Caco-2 (cell line): ENCODE data around the gene TTPAL. TPM values are rescaled to one million over a fixed set of nuclear protein-coding genes. Genes with fewer than 3 reads are reported as not detected.

ENCODE experiments used
- BruUV-seq: library from RNA; stranded (reverse); fragments of 400-500 nt; replicated peaks from 2 replicates; lab custom pipeline; 2021; lab: Mats Ljungman, UMichigan
- CTCF ChIA-PET: fragments of 300-600 bp; sonication (Branson Sonifier 250); formaldehyde crosslinking; loops from one replicate; lab custom pipeline; 2022; ENCODE audit warnings: antibody characterized with exemption; lab: Charles Lee
- POLR2A ChIA-PET: fragments of 300-600 bp; sonication (Branson Sonifier 250); formaldehyde crosslinking; loops from one replicate; lab custom pipeline; 2022; ENCODE audit warnings: antibody characterized with exemption; lab: Charles Lee
- DNase-seq, 2 experiments: peaks; one replicate each; pipeline versions ENCODE4 v3.0.0 to v3.0.0-alpha.2; 2020 to 2022
- H3K27me3 ChIP-seq: replicated peaks from 2 replicates; pipeline ENCODE4 v1.6.0; 2011; ENCODE audit warnings: low read length; ENCODE audit not compliant: control insufficient read depth, insufficient read depth
- H3K36me3 ChIP-seq: 2 replicates; pipeline ENCODE4 v1.5.1; 2011; ENCODE audit warnings: low read length; ENCODE audit not compliant: control insufficient read depth, insufficient read depth
- H3K4me1 ChIP-seq: fragments of 250-450 bp; sonication (Bioruptor Pico); 2 replicates; pipeline ENCODE4 v1.5.1; 2020; ENCODE audit warnings: mild to moderate bottlenecking
- H3K4me3 ChIP-seq: 2 replicates; pipeline ENCODE4 v1.5.1; 2011; ENCODE audit warnings: low read depth, mild to moderate bottlenecking, control low read depth, low read length
- H3K9me3 ChIP-seq: fragments of 250-450 bp; sonication (Bioruptor Pico); 2 replicates; pipeline ENCODE4 v1.5.1; 2020; ENCODE audit warnings: mild to moderate bottlenecking, moderate library complexity
- H3K27ac Mint-ChIP-seq: one replicate; pipeline ENCODE4 v1.8.0; 2022; ENCODE audit warnings: mixed read lengths; ENCODE audit not compliant: unreplicated experiment
- H3K27me3 Mint-ChIP-seq: one replicate; pipeline ENCODE4 v1.8.0; 2022; ENCODE audit warnings: mixed read lengths; ENCODE audit not compliant: insufficient read depth, unreplicated experiment
- H3K36me3 Mint-ChIP-seq: one replicate; pipeline ENCODE4 v1.8.0; 2022; ENCODE audit warnings: mild to moderate bottlenecking, mixed read lengths; ENCODE audit not compliant: insufficient read depth, unreplicated experiment
- H3K4me1 Mint-ChIP-seq: one replicate; pipeline ENCODE4 v1.8.0; 2022; ENCODE audit warnings: low read depth, mixed read lengths; ENCODE audit not compliant: unreplicated experiment
- H3K4me3 Mint-ChIP-seq: one replicate; pipeline ENCODE4 v1.8.0; 2022; ENCODE audit warnings: mild to moderate bottlenecking, moderate library complexity, mixed read lengths; ENCODE audit not compliant: unreplicated experiment
- H3K9me3 Mint-ChIP-seq: one replicate; pipeline ENCODE4 v1.8.0; 2022; ENCODE audit warnings: mixed read lengths; ENCODE audit not compliant: unreplicated experiment
- CTCF ChIP-seq, 2 experiments: fragments of 200-600 bp in 1 of 2; IDR thresholded peaks; 1 replicate in 1 of 2; 2 replicates in 1 of 2; pipeline versions ENCODE4 v1.5.1 to v1.8.0; 2011 to 2022; ENCODE audit warnings: antibody characterized with exemption in 1 of 2, control low read depth in 1 of 2, inconsistent platforms in 1 of 2, low read depth in 1 of 2, low read length in 1 of 2, mild to moderate bottlenecking in 1 of 2, moderate library complexity in 1 of 2; ENCODE audit not compliant: insufficient read depth in 1 of 2, severe bottlenecking in 1 of 2, unreplicated experiment in 1 of 2
- intact Hi-C: fragments of 100-400 bp; cut with micrococcal nuclease; formaldehyde crosslinking; loops from one replicate; pipeline ENCODE4 v1.10.0; 2022; ENCODE audit not compliant: unreplicated experiment
- total RNA-seq: library from RNA; stranded (reverse); gene quantifications from 2 replicates; pipeline ENCODE4 v1.2.3, GENCODE V29; 2022

The TTPAL gene
- total RNA-seq, 1 experiment from 2014 or later: 54.6 TPM

GRCh38 chr20:44463466-44463865, 12.2 kb upstream of the TTPAL start:
- TF ChIP-seq CTCF (IDR thresholded peaks at IDR 0.05; ENCODE audit: insufficient read depth in 1 of 2, low read depth in 1 of 2, low read length in 1 of 2, severe bottlenecking in 1 of 2, unreplicated experiment in 1 of 2): no peak
- ChIA-PET POLR2A (no interaction called here), CTCF (interaction anchor here (0.7 kb wide), 1 partner anchor 56 kb away, joined by 4 read pairs; no protein-coding TSS in a partner anchor)
- no peak for DNase-seq
- Mint-ChIP-seq H3K4me1 (no peaks in the 10 kb centered on the region), H3K36me3 (no peaks in the 10 kb centered on the region), H3K9me3 (no peaks in the 10 kb centered on the region), H3K4me3 (no peak overlapping the region), H3K27me3 (no peaks in the 10 kb centered on the region), H3K27ac (no peak overlapping the region)
- no TSS peak for BruUV-seq
- Histone ChIP-seq H3K9me3 (no peaks in the 10 kb centered on the region), H3K36me3 (no peaks in the 10 kb centered on the region), H3K4me3 (no peak overlapping the region), H3K4me1 (no peaks in the 10 kb centered on the region), H3K27me3 (no peaks in the 10 kb centered on the region)
- intact Hi-C loops: no loop called here

GRCh38 chr20:44464514-44464913, 11.2 kb upstream of the TTPAL start:
- DNase-seq: no peak
- CTCF ChIA-PET: no interaction called here
- no peak for TF ChIP-seq CTCF (IDR thresholded peaks at IDR 0.05; ENCODE audit: insufficient read depth in 1 of 2, low read depth in 1 of 2, low read length in 1 of 2, severe bottlenecking in 1 of 2, unreplicated experiment in 1 of 2)
- Mint-ChIP-seq H3K27me3 (no peaks in the 10 kb centered on the region), H3K4me1 (no peaks in the 10 kb centered on the region), H3K27ac (no peak overlapping the region), H3K36me3 (no peaks in the 10 kb centered on the region), H3K9me3 (no peaks in the 10 kb centered on the region), H3K4me3 (no peak overlapping the region)
- no peak overlapping the region for H3K4me3 ChIP-seq
- no peaks in the 10 kb centered on the region for H3K36me3 ChIP-seq
- H3K27me3 ChIP-seq: no peaks in the 10 kb centered on the region
- POLR2A ChIA-PET: no interaction called here
- BruUV-seq: no TSS peak
- intact Hi-C loops: no loop called here
- no peaks in the 10 kb centered on the region for H3K9me3 ChIP-seq
- no peaks in the 10 kb centered on the region for H3K4me1 ChIP-seq

- intact Hi-C loops: no loop called here
- Mint-ChIP-seq H3K27ac (no peak overlapping the region), H3K4me1 (no peaks in the 10 kb centered on the region), H3K36me3 (no peaks in the 10 kb centered on the region), H3K9me3 (no peaks in the 10 kb centered on the region), H3K27me3 (no peaks in the 10 kb centered on the region), H3K4me3 (no peak overlapping the region)
- Histone ChIP-seq H3K4me3 (no peak overlapping the region), H3K9me3 (no peaks in the 10 kb centered on the region), H3K27me3 (no peaks in the 10 kb centered on the region), H3K36me3 (no peaks in the 10 kb centered on the region), H3K4me1 (no peaks in the 10 kb centered on the region)
- no peak for TF ChIP-seq CTCF (IDR thresholded peaks at IDR 0.05; ENCODE audit: insufficient read depth in 1 of 2, low read depth in 1 of 2, low read length in 1 of 2, severe bottlenecking in 1 of 2, unreplicated experiment in 1 of 2)
- CTCF ChIA-PET: interaction anchor here (0.8 kb wide), 1 partner anchor 152 kb away, joined by 3 read pairs; no protein-coding TSS in a partner anchor
- no TSS peak for BruUV-seq
- no peak for DNase-seq
- POLR2A ChIA-PET: no interaction called here
Observed at GRCh38 chr20:44465001-44465560, 10.6 kb upstream of the TTPAL start.
